Chondrocyte (in vitro differentiated cells): ENCODE data around the gene MAP4K1. TPM values are rescaled to one million over a fixed set of nuclear protein-coding genes. Genes with fewer than 3 reads are reported as not detected.

Experiments
- DNase-seq: peaks from one replicate; pipeline ENCODE4 v3.0.0; 2021; ENCODE audit warnings: mixed read lengths, low spot score
- H3K27ac Mint-ChIP-seq: one replicate; pipeline ENCODE4 v1.8.0; 2021; ENCODE audit warnings: mild to moderate bottlenecking, moderate library complexity, mixed read lengths; ENCODE audit not compliant: unreplicated experiment
- H3K27me3 Mint-ChIP-seq: 2 replicates; pipeline ENCODE4 v1.8.0; 2021; ENCODE audit warnings: low read depth, mixed read lengths
- H3K36me3 Mint-ChIP-seq: 2 replicates; pipeline ENCODE4 v1.8.0; 2021; ENCODE audit warnings: low read depth, mixed read lengths
- H3K4me1 Mint-ChIP-seq: 2 replicates; pipeline ENCODE4 v1.8.0; 2021; ENCODE audit warnings: low read depth, mild to moderate bottlenecking, mixed read lengths
- H3K4me3 Mint-ChIP-seq: one replicate; pipeline ENCODE4 v1.8.0; 2021; ENCODE audit warnings: mild to moderate bottlenecking, moderate library complexity, mixed read lengths; ENCODE audit not compliant: unreplicated experiment
- H3K9me3 Mint-ChIP-seq: 2 replicates; pipeline ENCODE4 v1.8.0; 2021; ENCODE audit warnings: low read depth, mixed read lengths
- total RNA-seq: library from RNA; stranded (reverse); gene quantifications from 3 replicates; pipeline ENCODE4 v1.2.1, GENCODE V29; 2021
- TF ChIP-seq, protein P1 (sequence below): fragments of 200-600 bp; sonication (generic); IDR thresholded peaks from 2 replicates; pipeline ENCODE4 v1.5.0; 2021; ENCODE audit warnings: antibody characterized with exemption, mild to moderate bottlenecking, moderate library complexity

MAP4K1 gene
- total RNA-seq, 1 donor from 2014 or later, result 1.4 TPM

DNA sequence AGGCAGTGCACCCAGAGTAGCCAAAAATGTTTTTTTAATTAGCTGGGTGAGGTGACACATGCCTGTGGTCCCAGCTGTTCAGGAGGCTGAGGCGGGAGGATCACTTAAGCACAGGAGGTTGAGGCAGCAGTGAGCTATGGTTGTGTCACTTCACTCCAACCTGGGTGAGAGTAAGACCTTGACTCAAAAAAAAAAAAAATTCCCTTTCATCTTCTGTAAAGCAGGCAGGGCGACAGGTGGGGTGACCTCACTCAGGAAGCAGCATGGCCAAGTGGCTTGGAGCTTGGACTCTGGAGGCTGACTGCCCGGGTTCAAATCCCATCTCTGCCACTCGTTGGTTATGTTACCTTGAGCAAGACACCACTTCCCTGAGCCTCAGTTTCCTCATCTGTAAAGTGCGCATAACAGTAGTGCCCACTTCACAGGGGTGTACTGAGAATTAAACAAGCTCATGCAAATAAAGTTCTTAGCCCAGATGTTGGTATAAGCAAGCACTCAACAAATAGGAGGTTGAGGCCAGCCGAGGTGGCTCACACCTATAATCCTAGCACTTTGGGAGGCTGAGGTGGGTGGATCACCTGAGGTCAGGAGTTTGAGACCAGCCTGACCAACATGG lies 48.3 kb downstream of the MAP4K1 start:
- H3K36me3 Mint-ChIP-seq, result no peaks in the 10 kb centered on the region
- TF ChIP-seq, protein P1, sequence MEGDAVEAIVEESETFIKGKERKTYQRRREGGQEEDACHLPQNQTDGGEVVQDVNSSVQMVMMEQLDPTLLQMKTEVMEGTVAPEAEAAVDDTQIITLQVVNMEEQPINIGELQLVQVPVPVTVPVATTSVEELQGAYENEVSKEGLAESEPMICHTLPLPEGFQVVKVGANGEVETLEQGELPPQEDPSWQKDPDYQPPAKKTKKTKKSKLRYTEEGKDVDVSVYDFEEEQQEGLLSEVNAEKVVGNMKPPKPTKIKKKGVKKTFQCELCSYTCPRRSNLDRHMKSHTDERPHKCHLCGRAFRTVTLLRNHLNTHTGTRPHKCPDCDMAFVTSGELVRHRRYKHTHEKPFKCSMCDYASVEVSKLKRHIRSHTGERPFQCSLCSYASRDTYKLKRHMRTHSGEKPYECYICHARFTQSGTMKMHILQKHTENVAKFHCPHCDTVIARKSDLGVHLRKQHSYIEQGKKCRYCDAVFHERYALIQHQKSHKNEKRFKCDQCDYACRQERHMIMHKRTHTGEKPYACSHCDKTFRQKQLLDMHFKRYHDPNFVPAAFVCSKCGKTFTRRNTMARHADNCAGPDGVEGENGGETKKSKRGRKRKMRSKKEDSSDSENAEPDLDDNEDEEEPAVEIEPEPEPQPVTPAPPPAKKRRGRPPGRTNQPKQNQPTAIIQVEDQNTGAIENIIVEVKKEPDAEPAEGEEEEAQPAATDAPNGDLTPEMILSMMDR, result no peak

DNA sequence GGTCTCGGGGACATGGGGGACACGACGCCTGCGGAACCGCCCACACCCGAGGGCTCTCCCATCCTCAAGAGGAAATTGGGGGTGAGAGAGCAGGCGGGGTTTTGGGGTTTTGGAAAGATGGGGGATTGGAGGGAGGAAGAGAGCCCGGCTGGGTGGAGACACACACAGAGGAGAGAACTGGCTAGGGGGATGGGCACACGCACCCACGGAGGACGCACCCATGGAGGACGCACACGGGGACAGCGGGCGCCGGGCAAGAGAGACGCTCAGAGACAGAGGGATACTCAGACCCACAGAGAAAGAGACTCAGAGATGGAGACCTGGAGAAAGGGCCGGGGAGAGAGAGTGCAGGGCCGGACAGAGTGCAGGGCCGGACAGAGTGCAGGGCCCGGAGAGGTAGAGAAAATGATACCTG lies 52.1 kb downstream of the MAP4K1 start:
- Mint-ChIP-seq H3K4me3 (no peak overlapping the region), H3K36me3 (no peaks in the 10 kb centered on the region), H3K27ac (no peak overlapping the region), H3K27me3 (peaks cover 12% of the 10 kb centered on the region), H3K9me3 (no peaks in the 10 kb centered on the region), H3K4me1 (no peaks in the 10 kb centered on the region)
- TF ChIP-seq, protein P1, result no peak
- DNase-seq, result no peak

More for the DNA sequence above, 48.3 kb downstream of the MAP4K1 start:
- DNase-seq, result no peak
- no peaks in the 10 kb centered on the region for H3K9me3 Mint-ChIP-seq
- H3K4me3 Mint-ChIP-seq, result no peak overlapping the region
- H3K27me3 Mint-ChIP-seq, result peaks cover 2% of the 10 kb centered on the region
- no peaks in the 10 kb centered on the region for H3K4me1 Mint-ChIP-seq
- H3K27ac Mint-ChIP-seq, result no peak overlapping the region

DNA sequence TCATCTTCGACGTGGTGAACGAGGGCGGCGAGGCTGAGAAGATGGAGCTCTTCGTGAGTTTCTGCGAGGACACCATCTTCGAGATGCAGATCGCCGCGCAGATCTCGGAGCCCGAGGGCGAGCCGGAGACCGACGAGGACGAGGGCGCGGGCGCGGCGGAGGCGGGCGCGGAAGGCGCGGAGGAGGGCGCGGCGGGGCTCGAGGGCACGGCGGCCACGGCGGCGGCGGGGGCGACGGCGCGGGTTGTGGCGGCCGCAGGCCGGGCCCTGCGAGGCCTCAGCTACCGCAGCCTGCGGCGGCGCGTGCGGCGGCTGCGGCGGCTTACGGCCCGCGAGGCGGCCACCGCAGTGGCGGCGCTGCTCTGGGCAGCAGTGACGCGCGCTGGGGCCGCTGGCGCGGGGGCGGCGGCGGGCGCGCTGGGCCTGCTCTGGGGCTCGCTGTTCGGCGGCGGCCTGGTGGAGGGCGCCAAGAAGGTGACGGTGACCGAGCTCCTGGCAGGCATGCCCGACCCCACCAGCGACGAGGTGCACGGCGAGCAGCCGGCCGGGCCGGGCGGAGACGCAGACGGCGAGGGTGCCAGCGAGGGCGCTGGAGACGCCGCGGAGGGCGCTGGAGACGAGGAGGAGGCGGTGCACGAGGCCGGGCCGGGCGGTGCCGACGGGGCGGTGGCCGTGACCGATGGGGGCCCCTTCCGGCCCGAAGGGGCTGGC lies 52.6 kb downstream of the MAP4K1 start:
- peaks cover 13% of the 10 kb centered on the region for H3K27me3 Mint-ChIP-seq
- no peak for DNase-seq
- no peak overlapping the region for H3K4me3 Mint-ChIP-seq

DNA sequence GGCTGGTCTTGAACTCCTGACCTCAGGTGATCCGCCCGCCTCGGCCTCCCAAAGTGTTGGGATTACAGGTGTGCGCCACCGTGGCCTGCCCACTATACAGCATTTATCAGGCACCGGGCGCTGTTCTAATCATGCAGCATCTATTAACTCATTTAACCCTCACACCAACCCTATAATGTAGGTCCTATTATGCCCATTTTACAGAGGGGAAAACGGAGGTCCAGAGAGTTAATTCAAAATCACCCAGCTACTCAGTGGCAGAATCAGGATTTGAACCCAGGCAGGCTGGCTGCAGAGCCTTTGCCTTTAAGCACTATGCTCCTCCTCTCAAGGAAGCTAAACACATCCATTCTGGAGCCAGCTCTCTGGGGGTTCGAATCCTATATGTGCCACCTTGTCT lies 54.3 kb downstream of the MAP4K1 start:
- peaks cover 16% of the 10 kb centered on the region for H3K27me3 Mint-ChIP-seq
- H3K4me1 Mint-ChIP-seq, result no peaks in the 10 kb centered on the region
- H3K36me3 Mint-ChIP-seq, result no peaks in the 10 kb centered on the region
- no peaks in the 10 kb centered on the region for H3K9me3 Mint-ChIP-seq
- no peak for DNase-seq
- H3K4me3 Mint-ChIP-seq, result no peak overlapping the region
- TF ChIP-seq, protein P1, result no peak
- no peak overlapping the region for H3K27ac Mint-ChIP-seq

More for the DNA sequence above, 52.6 kb downstream of the MAP4K1 start:
- H3K4me1 Mint-ChIP-seq, result no peaks in the 10 kb centered on the region
- no peak overlapping the region for H3K27ac Mint-ChIP-seq
- H3K9me3 Mint-ChIP-seq, result no peaks in the 10 kb centered on the region
- no peaks in the 10 kb centered on the region for H3K36me3 Mint-ChIP-seq
- TF ChIP-seq, protein P1, result no peak

DNA sequence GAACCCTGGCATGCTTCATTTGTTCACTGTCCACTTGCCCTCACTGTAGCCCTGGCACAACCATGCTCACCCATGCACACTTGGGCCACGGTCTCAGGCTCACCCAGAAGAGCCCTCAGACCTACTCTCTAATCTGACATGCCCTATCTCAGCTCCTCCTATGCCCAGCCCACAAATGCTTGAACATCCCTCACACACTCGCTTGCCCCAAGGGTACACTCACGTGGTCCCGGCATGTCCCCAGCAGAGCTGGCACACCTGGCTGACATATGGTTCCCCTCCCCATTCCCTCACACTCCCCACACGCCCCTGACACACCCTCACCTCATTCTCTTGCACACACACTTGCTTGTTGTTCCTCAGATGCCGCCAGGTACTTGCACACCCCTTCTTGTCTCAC lies 55.7 kb downstream of the MAP4K1 start:
- Mint-ChIP-seq H3K36me3 (no peaks in the 10 kb centered on the region), H3K4me3 (no peak overlapping the region), H3K4me1 (no peaks in the 10 kb centered on the region), H3K27ac (no peak overlapping the region), H3K27me3 (peaks cover 17% of the 10 kb centered on the region), H3K9me3 (no peaks in the 10 kb centered on the region)
- no peak for DNase-seq
- TF ChIP-seq, protein P1, result no peak
